ENCODE results near the gene TMEM135.

TMEM135 gene

GRCh38 chr11:87324817-87325489 lies 287.2 kb downstream of the TMEM135 start:
- Histone ChIP-seq H3K27me3 (ENCODE audit: control insufficient read depth in 2 of 2, insufficient read depth in 2 of 2, low read length in 2 of 2) (no peaks in the 10 kb centered on the region), H3K9me3 (ENCODE audit: control insufficient read depth in 2 of 2, low read length in 2 of 2) (no peaks in the 10 kb centered on the region), H3K27ac (ENCODE audit: low read depth in 2 of 2, low read length in 2 of 2) (no peak overlapping the region), H3K4me1 (ENCODE audit: control insufficient read depth in 2 of 2, insufficient read depth in 2 of 2, low read length in 2 of 2) (no peaks in the 10 kb centered on the region), H3K36me3 (ENCODE audit: control insufficient read depth in 2 of 2, insufficient read depth in 2 of 2, low read length in 2 of 2) (peaks cover 7 to 12% of the 10 kb centered on the region in 2 donors), H3K9ac (ENCODE audit: low read depth in 1 of 2, low read length in 2 of 2) (no peak overlapping the region), H3K4me3 (ENCODE audit: low read length in 2 of 2) (no peak overlapping the region)

GRCh38 chr11:87325490-87325872 lies 287.7 kb downstream of the TMEM135 start:
- peaks cover 7 to 12% of the 10 kb centered on the region in 2 donors for H3K36me3 ChIP-seq (ENCODE audit: control insufficient read depth in 2 of 2, insufficient read depth in 2 of 2, low read length in 2 of 2)
- no peaks in the 10 kb centered on the region for H3K4me1 ChIP-seq (ENCODE audit: control insufficient read depth in 2 of 2, insufficient read depth in 2 of 2, low read length in 2 of 2)
- H3K9ac ChIP-seq (ENCODE audit: low read depth in 1 of 2, low read length in 2 of 2), result no peak overlapping the region
- H3K9me3 ChIP-seq (ENCODE audit: control insufficient read depth in 2 of 2, low read length in 2 of 2), result no peaks in the 10 kb centered on the region
- H3K27me3 ChIP-seq (ENCODE audit: control insufficient read depth in 2 of 2, insufficient read depth in 2 of 2, low read length in 2 of 2), result no peaks in the 10 kb centered on the region
- H3K27ac ChIP-seq (ENCODE audit: low read depth in 2 of 2, low read length in 2 of 2), result no peak overlapping the region
- H3K4me3 ChIP-seq (ENCODE audit: low read length in 2 of 2), result no peak overlapping the region

- no peak overlapping the region for H3K9ac ChIP-seq (ENCODE audit: low read depth in 1 of 2, low read length in 2 of 2)
- no peak overlapping the region for H3K4me3 ChIP-seq (ENCODE audit: low read length in 2 of 2)
- H3K27me3 ChIP-seq (ENCODE audit: control insufficient read depth in 2 of 2, insufficient read depth in 2 of 2, low read length in 2 of 2), result no peaks in the 10 kb centered on the region
- no peaks in the 10 kb centered on the region for H3K9me3 ChIP-seq (ENCODE audit: control insufficient read depth in 2 of 2, low read length in 2 of 2)
- H3K36me3 ChIP-seq (ENCODE audit: control insufficient read depth in 2 of 2, insufficient read depth in 2 of 2, low read length in 2 of 2), result peaks cover 7 to 9% of the 10 kb centered on the region in 2 donors
- H3K4me1 ChIP-seq (ENCODE audit: control insufficient read depth in 2 of 2, insufficient read depth in 2 of 2, low read length in 2 of 2), result no peaks in the 10 kb centered on the region
- H3K27ac ChIP-seq (ENCODE audit: low read depth in 2 of 2, low read length in 2 of 2), result no peak overlapping the region
Observed at GRCh38 chr11:87326594-87326993, 288.9 kb downstream of the TMEM135 start.

- no peaks in the 10 kb centered on the region for H3K27me3 ChIP-seq (ENCODE audit: control insufficient read depth in 2 of 2, insufficient read depth in 2 of 2, low read length in 2 of 2)
- no peak overlapping the region for H3K4me3 ChIP-seq (ENCODE audit: low read length in 2 of 2)
- H3K36me3 ChIP-seq (ENCODE audit: control insufficient read depth in 2 of 2, insufficient read depth in 2 of 2, low read length in 2 of 2), result peaks cover 0 to under 1% of the 10 kb centered on the region in 2 donors
- no peak overlapping the region for H3K27ac ChIP-seq (ENCODE audit: low read depth in 2 of 2, low read length in 2 of 2)
- H3K9me3 ChIP-seq (ENCODE audit: control insufficient read depth in 2 of 2, low read length in 2 of 2), result no peaks in the 10 kb centered on the region
- no peak overlapping the region for H3K9ac ChIP-seq (ENCODE audit: low read depth in 1 of 2, low read length in 2 of 2)
- no peaks in the 10 kb centered on the region for H3K4me1 ChIP-seq (ENCODE audit: control insufficient read depth in 2 of 2, insufficient read depth in 2 of 2, low read length in 2 of 2)
Observed at GRCh38 chr11:87329172-87329571, 291.4 kb downstream of the TMEM135 start.

GRCh38 chr11:87330187-87330601 lies 292.5 kb downstream of the TMEM135 start:
- Histone ChIP-seq H3K27me3 (ENCODE audit: control insufficient read depth in 2 of 2, insufficient read depth in 2 of 2, low read length in 2 of 2) (no peaks in the 10 kb centered on the region), H3K9me3 (ENCODE audit: control insufficient read depth in 2 of 2, low read length in 2 of 2) (no peaks in the 10 kb centered on the region), H3K4me1 (ENCODE audit: control insufficient read depth in 2 of 2, insufficient read depth in 2 of 2, low read length in 2 of 2) (no peaks in the 10 kb centered on the region), H3K9ac (ENCODE audit: low read depth in 1 of 2, low read length in 2 of 2) (no peak overlapping the region), H3K4me3 (ENCODE audit: low read length in 2 of 2) (no peak overlapping the region), H3K27ac (ENCODE audit: low read depth in 2 of 2, low read length in 2 of 2) (no peak overlapping the region), H3K36me3 (ENCODE audit: control insufficient read depth in 2 of 2, insufficient read depth in 2 of 2, low read length in 2 of 2) (no peaks in the 10 kb centered on the region)

GRCh38 chr11:87331273-87331672 lies 293.5 kb downstream of the TMEM135 start:
- H3K36me3 ChIP-seq (ENCODE audit: control insufficient read depth in 2 of 2, insufficient read depth in 2 of 2, low read length in 2 of 2), result no peaks in the 10 kb centered on the region
- H3K27ac ChIP-seq (ENCODE audit: low read depth in 2 of 2, low read length in 2 of 2), result no peak overlapping the region
- no peak overlapping the region for H3K9ac ChIP-seq (ENCODE audit: low read depth in 1 of 2, low read length in 2 of 2)
- H3K27me3 ChIP-seq (ENCODE audit: control insufficient read depth in 2 of 2, insufficient read depth in 2 of 2, low read length in 2 of 2), result no peaks in the 10 kb centered on the region
- H3K4me3 ChIP-seq (ENCODE audit: low read length in 2 of 2), result no peak overlapping the region
- no peaks in the 10 kb centered on the region for H3K4me1 ChIP-seq (ENCODE audit: control insufficient read depth in 2 of 2, insufficient read depth in 2 of 2, low read length in 2 of 2)
- H3K9me3 ChIP-seq (ENCODE audit: control insufficient read depth in 2 of 2, low read length in 2 of 2), result no peaks in the 10 kb centered on the region

GRCh38 chr11:87338046-87338639 lies 300.4 kb downstream of the TMEM135 start:
- H3K27me3 ChIP-seq (ENCODE audit: control insufficient read depth in 2 of 2, insufficient read depth in 2 of 2, low read length in 2 of 2), result no peaks in the 10 kb centered on the region
- H3K9me3 ChIP-seq (ENCODE audit: control insufficient read depth in 2 of 2, low read length in 2 of 2), result peaks cover 2 to 3% of the 10 kb centered on the region in 2 donors
- no peak overlapping the region for H3K9ac ChIP-seq (ENCODE audit: low read depth in 1 of 2, low read length in 2 of 2)
- H3K27ac ChIP-seq (ENCODE audit: low read depth in 2 of 2, low read length in 2 of 2), result no peak overlapping the region
- no peaks in the 10 kb centered on the region for H3K4me1 ChIP-seq (ENCODE audit: control insufficient read depth in 2 of 2, insufficient read depth in 2 of 2, low read length in 2 of 2)
- H3K36me3 ChIP-seq (ENCODE audit: control insufficient read depth in 2 of 2, insufficient read depth in 2 of 2, low read length in 2 of 2), result no peaks in the 10 kb centered on the region
- no peak overlapping the region for H3K4me3 ChIP-seq (ENCODE audit: low read length in 2 of 2)

- Histone ChIP-seq H3K4me1 (ENCODE audit: control insufficient read depth in 2 of 2, insufficient read depth in 2 of 2, low read length in 2 of 2) (no peaks in the 10 kb centered on the region), H3K27me3 (ENCODE audit: control insufficient read depth in 2 of 2, insufficient read depth in 2 of 2, low read length in 2 of 2) (no peaks in the 10 kb centered on the region), H3K4me3 (ENCODE audit: low read length in 2 of 2) (no peak overlapping the region), H3K9ac (ENCODE audit: low read depth in 1 of 2, low read length in 2 of 2) (no peak overlapping the region), H3K9me3 (ENCODE audit: control insufficient read depth in 2 of 2, low read length in 2 of 2) (peaks cover 2 to 3% of the 10 kb centered on the region in 2 donors), H3K36me3 (ENCODE audit: control insufficient read depth in 2 of 2, insufficient read depth in 2 of 2, low read length in 2 of 2) (no peaks in the 10 kb centered on the region), H3K27ac (ENCODE audit: low read depth in 2 of 2, low read length in 2 of 2) (no peak overlapping the region)
Observed at GRCh38 chr11:87339416-87339815, 301.7 kb downstream of the TMEM135 start.

GRCh38 chr11:87347441-87347840 lies 309.7 kb downstream of the TMEM135 start:
- no peak overlapping the region for H3K9ac ChIP-seq (ENCODE audit: low read depth in 1 of 2, low read length in 2 of 2)
- H3K4me3 ChIP-seq (ENCODE audit: low read length in 2 of 2), result no peak overlapping the region
- H3K27me3 ChIP-seq (ENCODE audit: control insufficient read depth in 2 of 2, insufficient read depth in 2 of 2, low read length in 2 of 2), result no peaks in the 10 kb centered on the region
- H3K9me3 ChIP-seq (ENCODE audit: control insufficient read depth in 2 of 2, low read length in 2 of 2), result no peaks in the 10 kb centered on the region
- H3K4me1 ChIP-seq (ENCODE audit: control insufficient read depth in 2 of 2, insufficient read depth in 2 of 2, low read length in 2 of 2), result peaks cover 0 to 7% of the 10 kb centered on the region in 2 donors
- H3K27ac ChIP-seq (ENCODE audit: low read depth in 2 of 2, low read length in 2 of 2), result no peak overlapping the region
- H3K36me3 ChIP-seq (ENCODE audit: control insufficient read depth in 2 of 2, insufficient read depth in 2 of 2, low read length in 2 of 2), result no peaks in the 10 kb centered on the region

- H3K4me3 ChIP-seq (ENCODE audit: low read length in 2 of 2), result no peak overlapping the region
Observed at GRCh38 chr11:87347854-87348253, 310.1 kb downstream of the TMEM135 start.

More at GRCh38 chr11:87347854-87348253, 310.1 kb downstream of the TMEM135 start:
- Histone ChIP-seq H3K9ac (ENCODE audit: low read depth in 1 of 2, low read length in 2 of 2) (no peak overlapping the region), H3K4me1 (ENCODE audit: control insufficient read depth in 2 of 2, insufficient read depth in 2 of 2, low read length in 2 of 2) (peaks cover under 1 to 9% of the 10 kb centered on the region in 2 donors), H3K36me3 (ENCODE audit: control insufficient read depth in 2 of 2, insufficient read depth in 2 of 2, low read length in 2 of 2) (no peaks in the 10 kb centered on the region), H3K27ac (ENCODE audit: low read depth in 2 of 2, low read length in 2 of 2) (no peak overlapping the region), H3K9me3 (ENCODE audit: control insufficient read depth in 2 of 2, low read length in 2 of 2) (no peaks in the 10 kb centered on the region), H3K27me3 (ENCODE audit: control insufficient read depth in 2 of 2, insufficient read depth in 2 of 2, low read length in 2 of 2) (no peaks in the 10 kb centered on the region)

Measured in mucosa of rectum (tissue), 2 donors.